HepG2 (cell line): ENCODE data around the gene LIME1. TPM values are rescaled to one million over a fixed set of nuclear protein-coding genes. Genes with fewer than 3 reads are reported as not detected.

Experiments used
- AKAP8 ChIP-seq: sonication (generic); formaldehyde crosslinking; IDR thresholded peaks from 2 replicates; pipeline ENCODE4 v1.5.1; 2020; ENCODE audit warnings: mild to moderate bottlenecking, missing genetic modification reagents
- ASH2L ChIP-seq: fragments of 300-600, 200-600 bp; sonication (generic); IDR thresholded peaks from 2 replicates; pipeline ENCODE4 v1.7.0; 2017; ENCODE audit warnings: low read depth, mild to moderate bottlenecking, moderate library complexity, mixed read lengths, low read length; ENCODE audit not compliant: insufficient read length
- ATRX ChIP-seq: sonication (generic); formaldehyde crosslinking; IDR thresholded peaks from 2 replicates; pipeline ENCODE4 v1.4.0; 2020; ENCODE audit warnings: missing genetic modification reagents, borderline replicate concordance
- BRD4 ChIP-seq: sonication (generic); formaldehyde crosslinking; IDR thresholded peaks from 2 replicates; pipeline ENCODE4 v1.4.0; 2020; ENCODE audit warnings: missing genetic modification reagents
- CENPT ChIP-seq: sonication (generic); formaldehyde crosslinking; IDR thresholded peaks from 2 replicates; pipeline ENCODE4 v1.8.0; 2022; ENCODE audit warnings: low read depth, mild to moderate bottlenecking, moderate library complexity, missing genetic modification reagents
- HOXA3 ChIP-seq: sonication (generic); formaldehyde crosslinking; IDR thresholded peaks from 2 replicates; pipeline ENCODE4 v1.5.0; 2020; ENCODE audit warnings: missing genetic modification reagents
- MED13 ChIP-seq: sonication (generic); formaldehyde crosslinking; IDR thresholded peaks from 2 replicates; pipeline ENCODE4 v1.5.0; 2020; ENCODE audit warnings: missing genetic modification reagents
- NCOA5 ChIP-seq: sonication (generic); formaldehyde crosslinking; IDR thresholded peaks from 2 replicates; pipeline ENCODE4 v1.4.0; 2020; ENCODE audit warnings: missing genetic modification reagents
- RAD21 ChIP-seq: fragments of 450-650 bp; formaldehyde crosslinking; IDR thresholded peaks from 2 replicates; pipeline ENCODE4 v1.5.0; 2020; ENCODE audit warnings: mild to moderate bottlenecking
- RNF2 ChIP-seq: fragments of 450-650 bp; conservative IDR thresholded peaks from 2 replicates; pipeline ENCODE4 v1.6.1; 2016; ENCODE audit warnings: low read depth
- SALL1 ChIP-seq: sonication (generic); formaldehyde crosslinking; IDR thresholded peaks from 2 replicates; pipeline ENCODE4 v1.8.0; 2022; ENCODE audit warnings: mild to moderate bottlenecking, missing genetic modification reagents
- TAF15 ChIP-seq: fragments of 200-400 bp; formaldehyde crosslinking; IDR thresholded peaks from one replicate; pipeline ENCODE4 v1.6.1; 2018; ENCODE audit warnings: mild to moderate bottlenecking, low read depth, low read length; ENCODE audit not compliant: poor library complexity, severe bottlenecking
- ZMAT3 ChIP-seq: sonication (generic); formaldehyde crosslinking; conservative IDR thresholded peaks from 2 replicates; pipeline ENCODE4 v1.7.0; 2021; ENCODE audit warnings: missing genetic modification reagents
- ZNF24 ChIP-seq: fragments of 450-650 bp; IDR thresholded peaks from 2 replicates; pipeline ENCODE4 v1.6.1; 2017; ENCODE audit warnings: antibody characterized with exemption, mild to moderate bottlenecking
- ZNF562 ChIP-seq: sonication (generic); formaldehyde crosslinking; IDR thresholded peaks from 2 replicates; pipeline ENCODE4 v1.8.0; 2022; ENCODE audit warnings: missing genetic modification reagents, borderline replicate concordance
- ZNF83 ChIP-seq: sonication (generic); formaldehyde crosslinking; IDR thresholded peaks from 2 replicates; pipeline ENCODE4 v1.4.0; 2020; ENCODE audit warnings: missing genetic modification reagents, mild to moderate bottlenecking, borderline replicate concordance
- ZSCAN25 ChIP-seq: sonication (generic); formaldehyde crosslinking; IDR thresholded peaks from 2 replicates; pipeline ENCODE4 v1.8.0; 2022; ENCODE audit warnings: mild to moderate bottlenecking, missing genetic modification reagents
- polyA plus RNA-seq, 8 experiments: library from polyadenylated mRNA; depleted of rRNA in 3 of 8; stranded (reverse) in 7 of 8; unstranded in 1 of 8; fragments of >200 nt; fragmentation: Illumina TruSeq in 4 of 8; extraction: Trizol in 4 of 8; gene quantifications; 2 replicates each; pipeline versions ENCODE4 v1.2.1 to v1.2.3, GENCODE V29; 2011 to 2016; ENCODE audit warnings: low read depth in 4 of 8, missing spikeins in 1 of 8, mixed read lengths in 1 of 8; ENCODE audit not compliant: insufficient read depth in 1 of 8
- total RNA-seq, 5 experiments: library from RNA; depleted of rRNA; stranded (reverse); fragments of >200 nt; fragmentation: Illumina TruSeq; extraction: Trizol; gene quantifications; 2 replicates each; pipeline ENCODE4 v1.2.3, GENCODE V29; 2016; ENCODE audit warnings: low read depth in 1 of 5
- TF ChIP-seq, protein P1 (sequence below): sonication (generic); formaldehyde crosslinking; IDR thresholded peaks from 2 replicates; pipeline ENCODE4 v1.5.0; 2020; ENCODE audit warnings: mild to moderate bottlenecking, missing genetic modification reagents
- TF ChIP-seq, protein P2 (sequence below): sonication (generic); formaldehyde crosslinking; IDR thresholded peaks from 2 replicates; pipeline ENCODE4 v1.5.0; 2020; ENCODE audit warnings: missing genetic modification reagents
- TF ChIP-seq, protein P3 (sequence below): fragments of 450-650 bp; IDR thresholded peaks from 2 replicates; pipeline ENCODE4 v1.6.1; 2016
- TF ChIP-seq, protein P4 (sequence below): sonication (generic); formaldehyde crosslinking; IDR thresholded peaks from 2 replicates; pipeline ENCODE4 v1.4.0; 2020; ENCODE audit warnings: missing genetic modification reagents, mild to moderate bottlenecking, borderline replicate concordance

The LIME1 gene
- total and polyA plus RNA-seq, 2 of the 13 experiments (the other 11 are each of a cell fraction or from before 2014, with no cell fraction given), result 13.0 to 61.5 TPM

DNA sequence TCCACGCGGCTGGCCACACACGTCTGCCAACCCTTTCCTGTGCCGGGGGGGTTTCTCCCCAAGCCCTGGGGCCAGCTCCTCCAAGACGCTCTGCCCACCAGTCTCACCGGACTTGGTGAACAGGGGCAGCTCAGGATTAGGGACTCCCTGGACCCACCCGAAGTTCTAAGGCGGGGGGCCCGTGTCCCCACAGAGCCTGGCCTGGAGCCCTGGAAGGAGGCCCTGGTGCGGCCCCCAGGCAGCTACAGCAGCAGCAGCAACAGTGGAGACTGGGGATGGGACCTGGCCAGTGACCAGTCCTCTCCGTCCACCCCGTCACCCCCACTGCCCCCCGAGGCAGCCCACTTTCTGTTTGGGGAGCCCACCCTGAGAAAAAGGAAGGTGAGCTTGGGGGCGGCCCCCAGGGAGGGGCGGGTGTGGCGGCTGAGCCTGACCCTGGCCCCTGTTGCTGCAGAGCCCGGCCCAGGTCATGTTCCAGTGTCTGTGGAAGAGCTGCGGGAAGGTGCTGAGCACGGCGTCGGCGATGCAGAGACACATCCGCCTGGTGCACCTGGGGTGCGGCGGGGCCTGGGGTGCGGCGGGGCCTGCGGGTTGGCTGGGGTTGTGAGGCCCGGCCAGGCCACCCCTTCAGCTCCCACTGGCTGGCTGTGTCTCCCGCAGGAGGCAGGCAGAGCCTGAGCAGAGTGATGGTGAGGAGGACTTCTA, 5.4 kb downstream of the LIME1 start (continued):
- TF ChIP-seq, protein P1, sequence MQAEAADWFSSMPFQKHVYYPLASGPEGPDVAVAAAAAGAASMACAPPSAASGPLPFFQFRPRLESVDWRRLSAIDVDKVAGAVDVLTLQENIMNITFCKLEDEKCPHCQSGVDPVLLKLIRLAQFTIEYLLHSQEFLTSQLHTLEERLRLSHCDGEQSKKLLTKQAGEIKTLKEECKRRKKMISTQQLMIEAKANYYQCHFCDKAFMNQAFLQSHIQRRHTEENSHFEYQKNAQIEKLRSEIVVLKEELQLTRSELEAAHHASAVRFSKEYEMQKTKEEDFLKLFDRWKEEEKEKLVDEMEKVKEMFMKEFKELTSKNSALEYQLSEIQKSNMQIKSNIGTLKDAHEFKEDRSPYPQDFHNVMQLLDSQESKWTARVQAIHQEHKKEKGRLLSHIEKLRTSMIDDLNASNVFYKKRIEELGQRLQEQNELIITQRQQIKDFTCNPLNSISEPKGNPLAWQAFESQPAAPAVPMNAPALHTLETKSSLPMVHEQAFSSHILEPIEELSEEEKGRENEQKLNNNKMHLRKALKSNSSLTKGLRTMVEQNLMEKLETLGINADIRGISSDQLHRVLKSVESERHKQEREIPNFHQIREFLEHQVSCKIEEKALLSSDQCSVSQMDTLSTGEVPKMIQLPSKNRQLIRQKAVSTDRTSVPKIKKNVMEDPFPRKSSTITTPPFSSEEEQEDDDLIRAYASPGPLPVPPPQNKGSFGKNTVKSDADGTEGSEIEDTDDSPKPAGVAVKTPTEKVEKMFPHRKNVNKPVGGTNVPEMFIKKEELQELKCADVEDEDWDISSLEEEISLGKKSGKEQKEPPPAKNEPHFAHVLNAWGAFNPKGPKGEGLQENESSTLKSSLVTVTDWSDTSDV (CRISPR knock-in tag), result peak; percentile 48; the same call in 1 of the 2 replicates
- TF ChIP-seq, protein P2, sequence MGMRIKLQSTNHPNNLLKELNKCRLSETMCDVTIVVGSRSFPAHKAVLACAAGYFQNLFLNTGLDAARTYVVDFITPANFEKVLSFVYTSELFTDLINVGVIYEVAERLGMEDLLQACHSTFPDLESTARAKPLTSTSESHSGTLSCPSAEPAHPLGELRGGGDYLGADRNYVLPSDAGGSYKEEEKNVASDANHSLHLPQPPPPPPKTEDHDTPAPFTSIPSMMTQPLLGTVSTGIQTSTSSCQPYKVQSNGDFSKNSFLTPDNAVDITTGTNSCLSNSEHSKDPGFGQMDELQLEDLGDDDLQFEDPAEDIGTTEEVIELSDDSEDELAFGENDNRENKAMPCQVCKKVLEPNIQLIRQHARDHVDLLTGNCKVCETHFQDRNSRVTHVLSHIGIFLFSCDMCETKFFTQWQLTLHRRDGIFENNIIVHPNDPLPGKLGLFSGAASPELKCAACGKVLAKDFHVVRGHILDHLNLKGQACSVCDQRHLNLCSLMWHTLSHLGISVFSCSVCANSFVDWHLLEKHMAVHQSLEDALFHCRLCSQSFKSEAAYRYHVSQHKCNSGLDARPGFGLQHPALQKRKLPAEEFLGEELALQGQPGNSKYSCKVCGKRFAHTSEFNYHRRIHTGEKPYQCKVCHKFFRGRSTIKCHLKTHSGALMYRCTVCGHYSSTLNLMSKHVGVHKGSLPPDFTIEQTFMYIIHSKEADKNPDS (CRISPR knock-in tag), result peak; percentile 10; the same call in 1 of the 2 replicates
- TF ChIP-seq TAF15 (peak; percentile 39), ATRX (CRISPR knock-in tag) (no peak), NCOA5 (CRISPR knock-in tag) (0 out of 2 replicates have a peak, but pooled peaks have one; percentile 33), BRD4 (CRISPR knock-in tag) (no peak), ZMAT3 (0 out of 2 replicates have a peak, but pooled peaks have one; percentile 2), SALL1 (CRISPR knock-in tag) (0 out of 2 replicates have a peak, but pooled peaks have one; percentile 14), ZNF24 (no peak), ZNF562 (CRISPR knock-in tag) (no peak), ASH2L (no peak), AKAP8 (0 out of 2 replicates have a peak, but pooled peaks have one; percentile 44), ZNF83 (peak; percentile 56; the same call in 1 of the 2 replicates), CENPT (no peak), RAD21 (0 out of 2 replicates have a peak, but pooled peaks have one; percentile 2), RNF2 (no peak), HOXA3 (CRISPR knock-in tag) (peak; percentile 16), ZSCAN25 (CRISPR knock-in tag) (no peak), MED13 (CRISPR knock-in tag) (0 out of 2 replicates have a peak, but pooled peaks have one; percentile 23)
- TF ChIP-seq, protein P3, sequence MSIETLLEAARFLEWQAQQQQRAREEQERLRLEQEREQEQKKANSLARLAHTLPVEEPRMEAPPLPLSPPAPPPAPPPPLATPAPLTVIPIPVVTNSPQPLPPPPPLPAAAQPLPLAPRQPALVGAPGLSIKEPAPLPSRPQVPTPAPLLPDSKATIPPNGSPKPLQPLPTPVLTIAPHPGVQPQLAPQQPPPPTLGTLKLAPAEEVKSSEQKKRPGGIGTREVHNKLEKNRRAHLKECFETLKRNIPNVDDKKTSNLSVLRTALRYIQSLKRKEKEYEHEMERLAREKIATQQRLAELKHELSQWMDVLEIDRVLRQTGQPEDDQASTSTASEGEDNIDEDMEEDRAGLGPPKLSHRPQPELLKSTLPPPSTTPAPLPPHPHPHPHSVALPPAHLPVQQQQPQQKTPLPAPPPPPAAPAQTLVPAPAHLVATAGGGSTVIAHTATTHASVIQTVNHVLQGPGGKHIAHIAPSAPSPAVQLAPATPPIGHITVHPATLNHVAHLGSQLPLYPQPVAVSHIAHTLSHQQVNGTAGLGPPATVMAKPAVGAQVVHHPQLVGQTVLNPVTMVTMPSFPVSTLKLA, result no peak
- TF ChIP-seq, protein P4, sequence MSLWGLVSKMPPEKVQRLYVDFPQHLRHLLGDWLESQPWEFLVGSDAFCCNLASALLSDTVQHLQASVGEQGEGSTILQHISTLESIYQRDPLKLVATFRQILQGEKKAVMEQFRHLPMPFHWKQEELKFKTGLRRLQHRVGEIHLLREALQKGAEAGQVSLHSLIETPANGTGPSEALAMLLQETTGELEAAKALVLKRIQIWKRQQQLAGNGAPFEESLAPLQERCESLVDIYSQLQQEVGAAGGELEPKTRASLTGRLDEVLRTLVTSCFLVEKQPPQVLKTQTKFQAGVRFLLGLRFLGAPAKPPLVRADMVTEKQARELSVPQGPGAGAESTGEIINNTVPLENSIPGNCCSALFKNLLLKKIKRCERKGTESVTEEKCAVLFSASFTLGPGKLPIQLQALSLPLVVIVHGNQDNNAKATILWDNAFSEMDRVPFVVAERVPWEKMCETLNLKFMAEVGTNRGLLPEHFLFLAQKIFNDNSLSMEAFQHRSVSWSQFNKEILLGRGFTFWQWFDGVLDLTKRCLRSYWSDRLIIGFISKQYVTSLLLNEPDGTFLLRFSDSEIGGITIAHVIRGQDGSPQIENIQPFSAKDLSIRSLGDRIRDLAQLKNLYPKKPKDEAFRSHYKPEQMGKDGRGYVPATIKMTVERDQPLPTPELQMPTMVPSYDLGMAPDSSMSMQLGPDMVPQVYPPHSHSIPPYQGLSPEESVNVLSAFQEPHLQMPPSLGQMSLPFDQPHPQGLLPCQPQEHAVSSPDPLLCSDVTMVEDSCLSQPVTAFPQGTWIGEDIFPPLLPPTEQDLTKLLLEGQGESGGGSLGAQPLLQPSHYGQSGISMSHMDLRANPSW, result no peak
